Activated T-cell treated with anti-CD3 and anti-CD28 coated beads, Interleukin-2, amount 50 U/mL, for 72 hours (primary cell): ENCODE results near the gene PKIB. TPM values are rescaled to one million over a fixed set of nuclear protein-coding genes. Genes with fewer than 3 reads are reported as not detected.

ENCODE experiments used
- ATAC-seq, 2 donors: fragments of 150-1000 bp; cut with Tn5 transposase; replicated peaks in 1 of 2; 2 replicates each; pipeline ENCODE4 v1.10.0; 2021; ENCODE audit warnings: moderate library complexity in 2 of 2, mild to moderate bottlenecking in 1 of 2
- DNase-seq, 2 donors: peaks; one replicate each; pipeline ENCODE4 v3.0.0; 2021 to 2022; ENCODE audit warnings: mixed read lengths in 1 of 2
- H3K27ac Mint-ChIP-seq: one replicate; pipeline ENCODE4 v1.8.0; 2022; ENCODE audit warnings: mild to moderate bottlenecking, moderate library complexity, mixed read lengths
- H3K27me3 Mint-ChIP-seq: one replicate; pipeline ENCODE4 v1.8.0; 2022; ENCODE audit warnings: low read depth, mixed read lengths
- H3K36me3 Mint-ChIP-seq, 2 donors: one replicate each; pipeline ENCODE4 v1.8.0; 2022; ENCODE audit warnings: mixed read lengths in 2 of 2, mild to moderate bottlenecking in 1 of 2; ENCODE audit not compliant: insufficient read depth in 2 of 2
- H3K4me1 Mint-ChIP-seq: one replicate; pipeline ENCODE4 v1.8.0; 2022; ENCODE audit warnings: low read depth, mixed read lengths
- H3K4me3 Mint-ChIP-seq, 2 donors: one replicate each; pipeline ENCODE4 v1.8.0; 2022; ENCODE audit warnings: mild to moderate bottlenecking in 2 of 2, mixed read lengths in 2 of 2, moderate library complexity in 2 of 2
- H3K9me3 Mint-ChIP-seq, 2 donors: one replicate each; pipeline ENCODE4 v1.8.0; 2022; ENCODE audit warnings: mixed read lengths in 2 of 2
- total RNA-seq, 2 donors: library from RNA; stranded (reverse); gene quantifications; one replicate each; pipeline ENCODE4 v1.2.3, GENCODE V29; 2022

PKIB gene
- total RNA-seq, 2 donors from 2014 or later = 0.79 to 2.0 TPM

DNA sequence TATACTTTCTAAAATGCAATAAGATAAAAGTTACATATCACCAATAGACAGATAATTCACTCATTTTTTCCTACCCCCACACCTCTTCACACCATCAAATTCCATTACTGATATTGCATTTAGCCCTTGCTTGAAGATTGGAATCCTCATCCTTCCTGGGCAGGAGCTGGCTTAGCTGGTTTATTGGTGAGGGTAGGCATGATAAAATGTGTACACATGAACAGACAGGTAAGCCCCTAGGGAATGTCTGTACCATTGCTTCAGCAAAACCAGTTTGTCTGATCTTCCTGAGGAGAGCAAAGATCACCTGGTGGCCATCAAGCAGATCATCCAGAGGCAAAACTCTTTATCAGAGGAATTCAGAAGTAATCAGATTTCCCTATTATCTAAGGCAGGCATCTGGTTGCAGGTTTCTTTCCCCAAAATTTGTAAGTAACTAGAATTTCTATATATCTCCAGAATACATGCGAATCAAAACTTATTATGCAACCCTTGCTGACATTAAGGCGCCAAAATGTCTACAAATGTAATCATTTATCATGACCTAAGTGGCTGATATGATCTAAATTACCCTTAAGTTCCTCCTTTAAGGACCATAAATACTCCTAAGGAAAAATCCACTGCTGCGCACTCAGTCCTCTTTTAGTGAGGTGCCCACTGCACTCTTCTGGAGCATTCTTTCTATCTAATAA is 162.7 kb downstream of the PKIB start:
- Mint-ChIP-seq H3K27ac (no peak overlapping the region), H3K9me3 (peaks cover 0 to 3% of the 10 kb centered on the region in 2 donors), H3K4me1 (no peaks in the 10 kb centered on the region), H3K27me3 (peaks cover 42% of the 10 kb centered on the region), H3K36me3 (no peaks in the 10 kb centered on the region), H3K4me3 (no peak overlapping the region)
- ATAC-seq = no peak
- DNase-seq = no peak

Other genes with a start within 250 kb of the PKIB start
- 10 to 100 TPM; 15.1 to 20.0 TPM for gene HSF2, start 210.8 kb upstream of the PKIB start, total RNA-seq
- gene SERINC1, start 138.6 kb upstream of the PKIB start, total RNA-seq = 10 to 100 TPM; 61.3 to 78.2 TPM
- gene FABP7, start 169.3 kb downstream of the PKIB start, total RNA-seq = not detected
- under 1 TPM; 0.34 to 0.35 TPM for gene SMPDL3A, start 178.9 kb downstream of the PKIB start, total RNA-seq